ENCODE measurements around the gene PRR30. TPM values are rescaled to one million over a fixed set of nuclear protein-coding genes. Genes with fewer than 3 reads are reported as not detected.

Gene PRR30
- polyA plus RNA-seq, 1 donor (not counting 4 experiments of a cell fraction or from before 2014, with no cell fraction given) = not detected

- TF ChIP-seq CTCF (optimal IDR thresholded peaks at IDR 0.05 in 1 of 3, IDR thresholded peaks at IDR 0.05 in 1 of 3, conservative IDR thresholded peaks at IDR 0.05 in 1 of 3; ENCODE audit: extremely low read depth in 1 of 3, insufficient read depth in 2 of 3, low read length in 3 of 3) (no peak), EZH2 (IDR thresholded peaks at IDR 0.05; ENCODE audit: low read length) (peak; percentile 38)
- Histone ChIP-seq H3K36me3 (ENCODE audit: control insufficient read depth in 2 of 2, extremely low read depth in 1 of 2, insufficient read depth in 2 of 2, low read length in 2 of 2) (no peaks in the 10 kb centered on the region), H3K4me1 (ENCODE audit: control insufficient read depth, extremely low read depth, insufficient read depth, low read length) (peaks cover 3% of the 10 kb centered on the region), H3K9me1 (ENCODE audit: control insufficient read depth, extremely low read depth, insufficient read depth, low read length) (no peaks in the 10 kb centered on the region), H2AFZ (ENCODE audit: control insufficient read depth, low read length) (peak within 1 kb of the TSS; percentile 68), H3K79me2 (ENCODE audit: control insufficient read depth, insufficient read depth, low read length) (no peaks in the 10 kb centered on the region), H3K9me3 (ENCODE audit: control insufficient read depth, low read depth, low read length) (no peaks in the 10 kb centered on the region), H3K4me3 (ENCODE audit: control insufficient read depth in 2 of 3, extremely low read depth in 1 of 3, insufficient read depth in 2 of 3, low read depth in 1 of 3, low read length in 3 of 3) (peak within 1 kb of the TSS; percentile 28 to 46 (median 44)), H3K9ac (ENCODE audit: control insufficient read depth, extremely low read depth, insufficient read depth, low read length) (no peak within 1 kb of the TSS), H3K27ac (ENCODE audit: control insufficient read depth, insufficient read depth, low read length) (no peak within 1 kb of the TSS), H3K4me2 (ENCODE audit: control insufficient read depth, extremely low read depth, insufficient read depth, low read depth, low read length) (peak within 1 kb of the TSS; percentile 65), H4K20me1 (ENCODE audit: control insufficient read depth, extremely low read depth, insufficient read depth, low read length) (no peaks in the 10 kb centered on the region), H3K27me3 (ENCODE audit: control insufficient read depth, extremely low read depth, insufficient read depth, low read length) (peaks cover 59% of the 10 kb centered on the region)
- FAIRE-seq (no peak), DNase-seq (ENCODE audit: low read depth, low spot score) (no peak)
- dilution Hi-C loops (cut with MboI; ENCODE audit: extremely low pct_ligation_motif_present, low sequenced_read_pairs) = no loop called here
These were observed 20.5 kb downstream of the PRR30 start, which contains the start of gene CGREF1 for GRCh38 chr2:27118525-27119329. TSS of gene CGREF1 (minus strand) at chr2:27119128. CDS start at chr2:27104366, 14,762 bp downstream.

- Histone ChIP-seq H3K4me3 (ENCODE audit: control insufficient read depth in 2 of 3, extremely low read depth in 1 of 3, insufficient read depth in 2 of 3, low read depth in 1 of 3, low read length in 3 of 3) (peak overlapping the region in 2 of 3 experiments; percentile 28 to 44), H3K9ac (ENCODE audit: control insufficient read depth, extremely low read depth, insufficient read depth, low read length) (no peak overlapping the region), H3K36me3 (ENCODE audit: control insufficient read depth in 2 of 2, extremely low read depth in 1 of 2, insufficient read depth in 2 of 2, low read length in 2 of 2) (no peaks in the 10 kb centered on the region), H4K20me1 (ENCODE audit: control insufficient read depth, extremely low read depth, insufficient read depth, low read length) (no peaks in the 10 kb centered on the region), H3K27ac (ENCODE audit: control insufficient read depth, insufficient read depth, low read length) (no peak overlapping the region), H3K4me2 (ENCODE audit: control insufficient read depth, extremely low read depth, insufficient read depth, low read depth, low read length) (peak overlapping the region; percentile 65), H2AFZ (ENCODE audit: control insufficient read depth, low read length) (no peak overlapping the region), H3K9me1 (ENCODE audit: control insufficient read depth, extremely low read depth, insufficient read depth, low read length) (no peaks in the 10 kb centered on the region), H3K27me3 (ENCODE audit: control insufficient read depth, extremely low read depth, insufficient read depth, low read length) (peaks cover 55% of the 10 kb centered on the region), H3K9me3 (ENCODE audit: control insufficient read depth, low read depth, low read length) (no peaks in the 10 kb centered on the region), H3K79me2 (ENCODE audit: control insufficient read depth, insufficient read depth, low read length) (no peaks in the 10 kb centered on the region), H3K4me1 (ENCODE audit: control insufficient read depth, extremely low read depth, insufficient read depth, low read length) (peaks cover 3% of the 10 kb centered on the region)
- FAIRE-seq = no peak
- dilution Hi-C loops (cut with MboI; ENCODE audit: extremely low pct_ligation_motif_present, low sequenced_read_pairs) = no loop called here
- TF ChIP-seq CTCF (optimal IDR thresholded peaks at IDR 0.05 in 1 of 3, IDR thresholded peaks at IDR 0.05 in 1 of 3, conservative IDR thresholded peaks at IDR 0.05 in 1 of 3; ENCODE audit: extremely low read depth in 1 of 3, insufficient read depth in 2 of 3, low read length in 3 of 3) = no peak
- TF ChIP-seq EZH2 (IDR thresholded peaks at IDR 0.05; ENCODE audit: low read length) = peak; percentile 25
- DNase-seq (ENCODE audit: low read depth, low spot score) = no peak
These were observed 21.1 kb downstream of the PRR30 start for GRCh38 chr2:27117995-27118524.
